Epithelial cell of esophagus (primary cell): ENCODE measurements around the gene C20orf141.

ENCODE experiments used
- DNase-seq: peaks from one replicate; pipeline ENCODE4 v3.0.0; 2010; ENCODE audit warnings: low read depth
- H3K4me3 ChIP-seq: 2 replicates; pipeline ENCODE4 v1.5.1; 2011; ENCODE audit warnings: mild to moderate bottlenecking, low read length, control low read depth
- CTCF ChIP-seq: IDR thresholded peaks from 2 replicates; pipeline ENCODE4 v1.5.1; 2011; ENCODE audit warnings: low read depth, mild to moderate bottlenecking, low read length, control low read depth, inconsistent platforms; ENCODE audit not compliant: insufficient read depth; ENCODE audit errors: missing control alignments

Gene C20orf141

GRCh38 chr20:2795451-2795850 lies 19.3 kb upstream of the C20orf141 start:
- no peak for TF ChIP-seq CTCF
- DNase-seq, result no peak
- H3K4me3 ChIP-seq, result no peak overlapping the region

DNA sequence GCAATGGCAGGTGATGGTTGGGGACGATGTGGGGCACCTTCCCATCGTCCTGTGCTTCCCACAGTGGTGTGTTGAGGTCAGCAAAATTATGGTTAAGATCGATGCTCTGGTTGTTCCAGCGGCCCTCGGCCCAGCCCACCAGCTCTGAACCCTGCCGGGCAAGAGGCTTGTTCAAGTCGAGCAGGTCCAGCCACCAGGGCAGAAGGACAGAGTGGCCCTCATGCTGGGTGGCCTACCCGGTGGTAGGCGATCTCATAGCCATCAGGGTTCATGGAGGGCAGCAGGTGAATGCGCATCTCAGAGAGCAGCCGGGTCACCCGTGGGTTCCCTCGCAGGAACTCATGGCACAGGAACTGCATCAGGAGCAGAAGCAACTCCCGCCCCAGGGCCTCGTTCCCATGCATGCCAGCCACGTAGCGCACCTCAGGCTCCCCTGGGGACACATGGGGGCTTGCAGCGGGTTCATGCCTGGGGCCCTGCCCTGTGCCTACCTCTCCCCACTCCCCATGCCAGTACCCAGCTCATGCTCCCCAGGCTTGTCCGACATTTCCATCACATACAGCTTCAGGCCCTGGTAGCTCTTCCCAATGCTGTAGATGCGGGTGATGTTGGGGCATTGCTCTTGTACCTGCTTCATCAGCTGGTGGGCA lies 18.7 kb upstream of the C20orf141 start:
- DNase-seq, result no peak
- no peak for TF ChIP-seq CTCF
- H3K4me3 ChIP-seq, result no peak overlapping the region

DNA sequence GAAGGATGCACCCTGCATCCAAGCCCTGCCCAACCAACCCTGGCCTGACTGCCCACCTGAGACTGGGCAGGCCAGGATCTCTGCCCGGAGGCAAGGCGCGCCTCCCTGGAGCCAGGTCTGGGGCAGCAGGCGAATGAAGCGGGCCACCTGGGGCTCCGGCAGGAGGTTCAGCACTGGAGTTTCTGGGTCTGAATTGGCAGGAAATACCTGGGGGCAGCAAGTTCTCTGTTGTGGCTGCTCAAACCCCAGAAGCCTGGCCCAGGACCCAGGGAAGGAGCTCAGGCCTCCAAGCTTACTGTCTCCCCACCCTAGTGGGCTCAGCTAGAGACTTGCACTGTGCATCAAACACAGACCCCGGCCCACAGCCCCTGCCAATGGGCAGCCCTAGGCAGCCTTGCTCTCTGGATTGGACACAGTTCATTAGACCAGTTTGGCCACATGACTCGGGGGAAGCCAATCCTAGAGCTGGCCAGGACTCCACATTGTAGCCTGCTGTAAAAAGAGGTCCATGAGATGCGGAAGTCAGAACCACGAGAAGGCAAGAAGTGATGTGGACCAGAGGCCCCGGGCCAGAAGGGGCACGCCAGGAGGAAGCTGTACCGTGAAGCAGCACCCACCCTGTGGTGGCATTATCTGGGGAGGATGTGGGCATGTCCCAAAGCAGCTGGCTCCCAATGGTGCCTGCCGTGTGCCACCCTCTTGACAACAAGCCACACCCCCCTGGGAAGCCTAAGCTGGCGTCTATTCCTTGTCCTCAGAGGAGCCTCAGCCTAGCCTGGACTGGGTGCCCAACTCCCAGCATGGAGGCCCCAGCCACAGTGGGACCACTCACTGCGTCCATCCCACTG lies 17.4 kb upstream of the C20orf141 start:
- TF ChIP-seq CTCF, result no peak
- DNase-seq, result no peak
- no peak overlapping the region for H3K4me3 ChIP-seq

GRCh38 chr20:2798095-2798805 lies 16.5 kb upstream of the C20orf141 start:
- no peak for TF ChIP-seq CTCF
- H3K4me3 ChIP-seq, result no peak overlapping the region
- DNase-seq, result no peak

GRCh38 chr20:2798814-2799213 lies 16.0 kb upstream of the C20orf141 start:
- DNase-seq, result no peak
- no peak overlapping the region for H3K4me3 ChIP-seq
- no peak for TF ChIP-seq CTCF

DNA sequence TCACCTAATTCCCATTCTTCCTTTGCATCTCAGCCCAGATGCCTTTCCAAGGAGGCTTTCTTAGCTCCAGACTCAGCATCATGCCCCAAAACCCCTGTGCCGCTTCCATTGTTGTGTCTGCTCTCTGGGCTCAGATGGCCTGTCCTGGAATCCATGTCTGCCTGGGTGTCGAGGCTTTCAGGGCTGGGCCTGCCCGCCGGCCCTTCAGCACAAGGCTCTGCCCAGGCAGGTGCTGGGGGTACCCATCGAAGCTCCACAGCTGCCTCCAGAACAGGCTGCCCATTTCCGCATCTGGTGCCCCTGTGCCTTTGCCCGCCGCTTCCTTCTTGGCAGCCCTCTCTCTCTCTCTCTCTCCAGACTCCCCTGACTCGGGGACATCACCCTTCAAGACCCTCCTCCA lies 15.5 kb upstream of the C20orf141 start:
- DNase-seq, result no peak
- H3K4me3 ChIP-seq, result no peak overlapping the region
- no peak for TF ChIP-seq CTCF
